H9 (cell line): Measurements from ENCODE around the gene LPCAT1. TPM values are rescaled to one million over a fixed set of nuclear protein-coding genes. Genes with fewer than 3 reads are reported as not detected.

Experiments
- DNase-seq: peaks from one replicate; pipeline ENCODE4 v3.0.0-alpha.2; 2017
- H2AFZ ChIP-seq: one replicate; pipeline ENCODE4 v1.6.1; 2013; ENCODE audit warnings: mild to moderate bottlenecking, low read length, control low read depth, moderate library complexity
- H2AK5ac ChIP-seq: 2 replicates; pipeline ENCODE4 v1.6.1; 2013; ENCODE audit warnings: low read length, control low read depth, mixed read lengths; ENCODE audit not compliant: insufficient read length
- H2BK120ac ChIP-seq: one replicate; pipeline ENCODE4 v1.6.1; 2013; ENCODE audit warnings: low read depth, mild to moderate bottlenecking, low read length, control low read depth, inconsistent platforms; ENCODE audit not compliant: poor library complexity, severe bottlenecking
- H2BK12ac ChIP-seq: 2 replicates; pipeline ENCODE4 v1.6.1; 2013; ENCODE audit warnings: low read length, control low read depth, mixed read lengths, low read depth; ENCODE audit not compliant: insufficient read length
- H2BK15ac ChIP-seq: 2 replicates; pipeline ENCODE4 v1.6.1; 2013; ENCODE audit warnings: low read depth, low read length, control low read depth
- H2BK20ac ChIP-seq: one replicate; pipeline ENCODE4 v1.6.1; 2013; ENCODE audit warnings: low read depth, mild to moderate bottlenecking, low read length, control low read depth, inconsistent platforms; ENCODE audit not compliant: poor library complexity, severe bottlenecking
- H2BK5ac ChIP-seq: 2 replicates; pipeline ENCODE4 v1.6.1; 2013; ENCODE audit warnings: low read length, control low read depth, mixed read lengths; ENCODE audit not compliant: insufficient read length
- H3K14ac ChIP-seq: 2 replicates; pipeline ENCODE4 v1.6.1; 2013; ENCODE audit warnings: low read length, control low read depth; ENCODE audit not compliant: insufficient read depth
- H3K18ac ChIP-seq: 2 replicates; pipeline ENCODE4 v1.6.1; 2013; ENCODE audit warnings: low read depth, mild to moderate bottlenecking, mixed read lengths, low read length, control low read depth; ENCODE audit not compliant: insufficient read length
- H3K23ac ChIP-seq: 2 replicates; pipeline ENCODE4 v1.6.1; 2013; ENCODE audit warnings: low read length, control low read depth, mixed read lengths, low read depth; ENCODE audit not compliant: insufficient read length
- H3K23me2 ChIP-seq: 2 replicates; pipeline ENCODE4 v1.6.1; 2013; ENCODE audit warnings: low read depth, mild to moderate bottlenecking, mixed read lengths, low read length, control low read depth; ENCODE audit not compliant: insufficient read length, poor library complexity, severe bottlenecking
- H3K27ac ChIP-seq: 2 replicates; pipeline ENCODE4 v1.5.1; 2013; ENCODE audit warnings: low read length, control low read depth, mixed read lengths, low read depth; ENCODE audit not compliant: insufficient read length
- H3K27me3 ChIP-seq: 2 replicates; pipeline ENCODE4 v1.6.1; 2013; ENCODE audit warnings: low read length, control low read depth, inconsistent platforms; ENCODE audit not compliant: insufficient read depth
- H3K4ac ChIP-seq: 2 replicates; pipeline ENCODE4 v1.6.1; 2013; ENCODE audit warnings: low read depth, mild to moderate bottlenecking, control low read depth, inconsistent platforms, low read length, moderate library complexity
- H3K4me1 ChIP-seq: 2 replicates; pipeline ENCODE4 v1.6.1; 2013; ENCODE audit warnings: low read length, control low read depth, inconsistent platforms; ENCODE audit not compliant: insufficient read depth
- H3K4me2 ChIP-seq: 2 replicates; pipeline ENCODE4 v1.6.1; 2013; ENCODE audit warnings: low read length, control low read depth, mixed read lengths; ENCODE audit not compliant: insufficient read length, insufficient read depth
- H3K56ac ChIP-seq: 2 replicates; pipeline ENCODE4 v1.6.1; 2013; ENCODE audit warnings: low read depth, mild to moderate bottlenecking, mixed read lengths, low read length, control low read depth; ENCODE audit not compliant: insufficient read length
- H3K79me1 ChIP-seq: 2 replicates; pipeline ENCODE4 v1.6.1; 2013; ENCODE audit warnings: low read depth, mild to moderate bottlenecking, moderate library complexity, low read length, control low read depth, inconsistent platforms; ENCODE audit not compliant: insufficient read depth, poor library complexity, severe bottlenecking
- H3K79me2 ChIP-seq: 2 replicates; pipeline ENCODE4 v1.6.1; 2013; ENCODE audit warnings: low read length, control low read depth, inconsistent platforms; ENCODE audit not compliant: insufficient read depth
- H3K9ac ChIP-seq: 2 replicates; pipeline ENCODE4 v1.6.1; 2013; ENCODE audit warnings: low read length, control low read depth, mixed read lengths; ENCODE audit not compliant: insufficient read length; ENCODE audit errors: extremely low read depth
- H3K9me3 ChIP-seq: one replicate; pipeline ENCODE4 v1.6.1; 2013; ENCODE audit warnings: low read depth, low read length, inconsistent platforms; ENCODE audit not compliant: control insufficient read depth
- H3T11ph ChIP-seq: one replicate; pipeline ENCODE4 v1.6.1; 2013; ENCODE audit warnings: mild to moderate bottlenecking, low read length, control low read depth, inconsistent platforms
- H4K20me1 ChIP-seq: one replicate; pipeline ENCODE4 v1.6.1; 2013; ENCODE audit not compliant: control insufficient read depth, insufficient read length, insufficient read depth
- H4K5ac ChIP-seq: 2 replicates; pipeline ENCODE4 v1.6.1; 2013; ENCODE audit warnings: low read depth, mild to moderate bottlenecking, mixed read lengths, low read length, control low read depth; ENCODE audit not compliant: insufficient read length
- H4K8ac ChIP-seq: replicated peaks from 2 replicates; pipeline ENCODE4 v1.6.1; 2013; ENCODE audit warnings: low read length, control low read depth, mixed read lengths, low read depth; ENCODE audit not compliant: insufficient read length
- H4K91ac ChIP-seq: 2 replicates; pipeline ENCODE4 v1.6.1; 2013; ENCODE audit warnings: low read depth, mild to moderate bottlenecking, moderate library complexity, mixed read lengths, low read length, control low read depth; ENCODE audit not compliant: insufficient read length
- H3K27ac Mint-ChIP-seq, 3 experiments: 2 replicates in 2 of 3; 3 replicates in 1 of 3; pipeline ENCODE4 v1.8.0; 2020 to 2021; ENCODE audit warnings: mixed read lengths in 3 of 3, mild to moderate bottlenecking in 1 of 3, moderate library complexity in 1 of 3
- H3K27me3 Mint-ChIP-seq: 2 replicates; pipeline ENCODE4 v1.8.0; 2021; ENCODE audit warnings: low read depth, mild to moderate bottlenecking, moderate library complexity, mixed read lengths
- H3K36me3 Mint-ChIP-seq, 3 experiments: 2 replicates in 2 of 3; 3 replicates in 1 of 3; pipeline ENCODE4 v1.8.0; 2020 to 2021; ENCODE audit warnings: low read depth in 3 of 3, mixed read lengths in 3 of 3; ENCODE audit not compliant: insufficient read depth in 1 of 3
- H3K4me1 Mint-ChIP-seq, 2 experiments: 2 replicates each; pipeline ENCODE4 v1.8.0; 2020; ENCODE audit warnings: mixed read lengths in 2 of 2
- H3K4me3 Mint-ChIP-seq, 2 experiments: 2 replicates in 1 of 2; 3 replicates in 1 of 2; pipeline ENCODE4 v1.8.0; 2020 to 2021; ENCODE audit warnings: mild to moderate bottlenecking in 2 of 2, mixed read lengths in 2 of 2, moderate library complexity in 1 of 2
- H3K9me3 Mint-ChIP-seq, 2 experiments: 2 replicates in 1 of 2; 3 replicates in 1 of 2; pipeline ENCODE4 v1.8.0; 2020; ENCODE audit warnings: mild to moderate bottlenecking in 2 of 2, mixed read lengths in 2 of 2, moderate library complexity in 1 of 2
- WGBS: extraction: QIAGEN DNeasy Blood & Tissue Kit; methylation state at CpG from one replicate; pipeline ENCODE4 v1.1.7; 2013; ENCODE audit warnings: missing lambda C conversion rate, low lambda C conversion rate, mixed read lengths; ENCODE audit not compliant: insufficient read length; ENCODE audit errors: extremely low coverage; 5-methylcytosine and 5-hydroxymethylcytosine counted together
- total RNA-seq: library from RNA; stranded (reverse); gene quantifications from 2 replicates; pipeline ENCODE4 v1.2.1, GENCODE V29; 2021
- TF ChIP-seq, protein P1 (sequence below): fragments of 200-600 bp; sonication (generic); conservative IDR thresholded peaks from 3 replicates; pipeline ENCODE4 v1.8.0; 2021; ENCODE audit warnings: antibody characterized with exemption, mild to moderate bottlenecking

Gene LPCAT1
- total RNA-seq, 1 experiment from 2014 or later = 231 TPM

- no peak for DNase-seq
- Histone ChIP-seq H4K91ac (no peak overlapping the region), H2BK20ac (no peak overlapping the region), H3K4ac (no peak overlapping the region), H3K4me1 (no peaks in the 10 kb centered on the region), H2AK5ac (no peak overlapping the region), H2BK120ac (no peak overlapping the region), H3K23ac (no peak overlapping the region), H4K20me1 (peaks cover 2% of the 10 kb centered on the region), H2AFZ (no peak overlapping the region), H3K4me2 (no peak overlapping the region), H3K14ac (no peak overlapping the region), H3K27me3 (no peaks in the 10 kb centered on the region), H2BK12ac (no peak overlapping the region), H4K5ac (no peak overlapping the region), H3K9me3 (no peaks in the 10 kb centered on the region), H3T11ph (no peak overlapping the region), H3K56ac (no peak overlapping the region), H3K79me1 (no peaks in the 10 kb centered on the region), H3K9ac (no peak overlapping the region), H2BK15ac (no peak overlapping the region), H3K23me2 (no peaks in the 10 kb centered on the region), H2BK5ac (no peak overlapping the region), H4K8ac (no peak overlapping the region), H3K79me2 (no peaks in the 10 kb centered on the region), H3K27ac (no peak overlapping the region), H3K18ac (no peak overlapping the region)
- H3K36me3 Mint-ChIP-seq = peaks cover 38 to 85% (median 71%) of the 10 kb centered on the region in 3 experiments; a peak in 6 of 7 replicates
- WGBS = no CpG with 5 or more reads among the region's 13 CpGs
- H3K4me3 Mint-ChIP-seq = no peak overlapping the region
- TF ChIP-seq, protein P1, sequence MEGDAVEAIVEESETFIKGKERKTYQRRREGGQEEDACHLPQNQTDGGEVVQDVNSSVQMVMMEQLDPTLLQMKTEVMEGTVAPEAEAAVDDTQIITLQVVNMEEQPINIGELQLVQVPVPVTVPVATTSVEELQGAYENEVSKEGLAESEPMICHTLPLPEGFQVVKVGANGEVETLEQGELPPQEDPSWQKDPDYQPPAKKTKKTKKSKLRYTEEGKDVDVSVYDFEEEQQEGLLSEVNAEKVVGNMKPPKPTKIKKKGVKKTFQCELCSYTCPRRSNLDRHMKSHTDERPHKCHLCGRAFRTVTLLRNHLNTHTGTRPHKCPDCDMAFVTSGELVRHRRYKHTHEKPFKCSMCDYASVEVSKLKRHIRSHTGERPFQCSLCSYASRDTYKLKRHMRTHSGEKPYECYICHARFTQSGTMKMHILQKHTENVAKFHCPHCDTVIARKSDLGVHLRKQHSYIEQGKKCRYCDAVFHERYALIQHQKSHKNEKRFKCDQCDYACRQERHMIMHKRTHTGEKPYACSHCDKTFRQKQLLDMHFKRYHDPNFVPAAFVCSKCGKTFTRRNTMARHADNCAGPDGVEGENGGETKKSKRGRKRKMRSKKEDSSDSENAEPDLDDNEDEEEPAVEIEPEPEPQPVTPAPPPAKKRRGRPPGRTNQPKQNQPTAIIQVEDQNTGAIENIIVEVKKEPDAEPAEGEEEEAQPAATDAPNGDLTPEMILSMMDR = no peak
- H3K27me3 Mint-ChIP-seq = no peaks in the 10 kb centered on the region
- no peaks in the 10 kb centered on the region for H3K9me3 Mint-ChIP-seq
- peak overlapping the region in 1 of 3 experiments; percentile 76; a peak in 2 of 7 replicates for H3K27ac Mint-ChIP-seq
- peaks cover 6 to 9% of the 10 kb centered on the region in 2 experiments for H3K4me1 Mint-ChIP-seq
These were observed 45.3 kb downstream of the LPCAT1 start for GRCh38 chr5:1478271-1479035.
